ENCODE data around the gene ADRB2.

Gene ADRB2

GRCh38 chr5:148831590-148832565 is 5.5 kb downstream of the ADRB2 start:
- no peak for DNase-seq (ENCODE audit: low spot score)

GRCh38 chr5:148833122-148833521 is 6.7 kb downstream of the ADRB2 start:
- no peak for DNase-seq (ENCODE audit: low spot score)

- no peak for DNase-seq (ENCODE audit: low spot score)
These were observed 7.5 kb downstream of the ADRB2 start for GRCh38 chr5:148833925-148834324.

- DNase-seq (ENCODE audit: low spot score) = no peak
These were observed 8.3 kb downstream of the ADRB2 start for GRCh38 chr5:148834689-148835088.

DNA sequence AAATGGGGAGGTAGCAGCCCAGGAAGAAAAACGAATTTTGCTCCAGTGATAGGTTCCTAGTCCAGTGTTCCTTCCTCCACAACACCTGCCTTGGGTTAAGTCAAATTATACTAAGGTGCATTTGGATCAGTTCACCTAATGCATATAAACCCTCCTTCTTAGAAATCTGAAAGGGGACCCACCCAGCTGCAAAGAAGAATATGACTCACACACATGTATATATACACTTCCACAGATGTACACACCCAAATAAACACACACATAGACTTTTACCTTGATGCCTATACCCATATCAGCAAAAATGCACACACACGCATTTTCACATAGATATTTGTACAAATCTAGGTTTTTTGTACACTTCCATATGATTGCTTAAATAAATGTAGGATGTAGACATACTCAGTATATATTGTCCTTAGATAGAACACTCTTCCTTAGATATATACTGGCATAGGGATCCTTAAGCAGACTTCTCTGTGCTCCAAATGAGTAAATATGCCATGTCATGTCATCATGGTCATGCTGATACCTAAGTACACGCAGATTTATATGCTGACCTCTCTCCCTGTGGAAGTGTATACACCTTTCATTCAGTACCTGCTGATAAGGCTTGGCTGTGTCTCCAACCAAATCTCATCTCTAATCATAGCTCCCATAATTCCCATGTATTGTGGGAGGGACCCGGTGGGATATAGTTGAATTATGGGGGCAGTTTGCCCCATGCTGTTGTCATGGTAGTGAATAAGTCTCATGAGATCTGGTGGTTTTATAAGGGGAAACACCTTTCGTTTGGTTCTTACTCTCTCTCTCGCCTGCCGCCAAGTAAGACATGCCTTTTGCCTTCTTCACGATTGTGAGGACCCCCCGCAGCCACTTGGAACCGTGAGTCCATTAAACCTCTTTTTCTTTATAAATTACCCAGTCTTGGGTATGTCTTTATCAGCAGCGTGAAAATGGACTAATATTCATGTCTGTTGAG is 10.2 kb downstream of the ADRB2 start:
- DNase-seq (ENCODE audit: low spot score) = no peak

- DNase-seq (ENCODE audit: low spot score) = no peak
These were observed 11.0 kb downstream of the ADRB2 start for GRCh38 chr5:148837383-148837782.

DNA sequence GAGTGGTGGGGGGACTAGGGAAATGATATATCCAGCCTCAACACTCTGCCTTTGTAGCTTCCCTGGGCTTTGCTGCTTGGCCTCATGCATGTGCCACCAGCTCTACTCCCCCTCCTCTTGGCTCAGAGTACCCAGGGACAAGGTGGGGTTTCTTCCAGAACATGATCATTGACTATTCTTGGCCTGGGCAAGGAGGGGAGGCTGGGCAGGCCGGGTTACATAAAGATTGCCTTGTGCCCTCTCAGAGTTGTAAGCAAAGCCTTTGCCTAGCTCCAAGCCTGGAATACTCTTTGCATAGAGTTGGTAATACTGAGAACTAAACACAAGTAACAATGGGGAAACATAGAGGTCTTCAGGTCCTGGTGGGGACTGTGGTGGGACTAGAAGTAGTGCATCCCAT is 11.9 kb downstream of the ADRB2 start:
- DNase-seq (ENCODE audit: low spot score) = no peak

GRCh38 chr5:148839960-148840359 is 13.5 kb downstream of the ADRB2 start:
- no peak for DNase-seq (ENCODE audit: low spot score)

DNA sequence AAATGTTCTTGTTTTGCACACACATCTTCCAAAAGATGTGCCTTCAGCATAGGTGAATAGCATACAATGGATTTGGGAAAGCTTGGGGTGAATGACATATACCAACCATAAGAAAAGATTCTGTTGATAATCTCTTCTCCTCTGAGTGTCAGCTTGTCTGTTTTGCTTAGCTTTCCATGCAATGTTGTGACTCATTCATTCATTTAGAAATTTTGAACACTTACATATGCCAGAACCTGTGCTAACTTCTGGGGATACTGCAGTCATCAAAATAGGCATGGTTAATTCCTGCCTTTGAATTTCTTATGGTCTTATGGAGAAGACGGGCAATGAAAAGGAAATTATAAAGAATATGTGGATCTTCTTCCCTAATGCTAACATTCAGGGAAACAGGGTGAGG is 14.1 kb downstream of the ADRB2 start:
- no peak for DNase-seq (ENCODE audit: low spot score)

- DNase-seq (ENCODE audit: low spot score) = no peak
These were observed 15.1 kb downstream of the ADRB2 start for GRCh38 chr5:148841519-148841918.

GRCh38 chr5:148842161-148842560 is 15.8 kb downstream of the ADRB2 start:
- DNase-seq (ENCODE audit: low spot score) = no peak

DNA sequence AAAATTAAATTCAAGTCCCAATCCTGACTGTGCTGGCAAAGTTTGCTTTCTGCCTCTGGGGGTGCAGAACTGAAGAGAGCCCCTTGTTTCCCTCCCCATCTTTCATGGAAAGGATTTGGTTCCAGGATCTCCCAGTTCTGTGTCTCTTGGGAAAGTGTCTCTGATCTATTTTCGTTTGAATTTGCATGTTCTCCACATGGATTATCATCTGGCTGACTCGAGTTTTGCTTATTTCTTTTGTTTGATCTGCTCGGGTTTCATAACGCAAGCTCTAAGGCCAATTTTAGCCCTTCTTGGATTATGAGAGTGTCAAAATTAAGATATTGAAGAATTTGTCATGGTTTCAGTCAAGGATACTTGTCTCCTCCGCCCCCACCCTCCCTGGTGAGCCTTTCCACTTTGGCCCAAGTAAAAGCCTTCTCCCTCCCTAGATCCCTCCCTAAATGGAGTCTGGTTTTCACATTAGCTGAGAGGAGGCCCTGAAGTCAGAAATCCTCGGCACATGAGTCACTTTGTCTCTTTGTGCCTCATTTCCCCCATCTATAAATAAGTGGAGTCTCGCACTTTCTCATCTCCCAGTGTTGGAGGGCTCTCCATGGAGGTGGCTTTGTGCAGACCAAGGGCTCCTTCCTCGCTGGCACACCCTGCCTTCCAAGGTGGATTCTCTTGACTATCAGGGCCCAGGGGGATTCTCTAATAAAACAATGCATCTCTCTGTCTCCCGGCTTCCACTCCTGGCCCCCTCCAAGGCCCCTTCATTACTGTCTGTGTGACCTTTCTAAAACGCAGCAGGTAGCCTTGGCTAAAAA is 17.3 kb downstream of the ADRB2 start:
- no peak for DNase-seq (ENCODE audit: low spot score)

DNA sequence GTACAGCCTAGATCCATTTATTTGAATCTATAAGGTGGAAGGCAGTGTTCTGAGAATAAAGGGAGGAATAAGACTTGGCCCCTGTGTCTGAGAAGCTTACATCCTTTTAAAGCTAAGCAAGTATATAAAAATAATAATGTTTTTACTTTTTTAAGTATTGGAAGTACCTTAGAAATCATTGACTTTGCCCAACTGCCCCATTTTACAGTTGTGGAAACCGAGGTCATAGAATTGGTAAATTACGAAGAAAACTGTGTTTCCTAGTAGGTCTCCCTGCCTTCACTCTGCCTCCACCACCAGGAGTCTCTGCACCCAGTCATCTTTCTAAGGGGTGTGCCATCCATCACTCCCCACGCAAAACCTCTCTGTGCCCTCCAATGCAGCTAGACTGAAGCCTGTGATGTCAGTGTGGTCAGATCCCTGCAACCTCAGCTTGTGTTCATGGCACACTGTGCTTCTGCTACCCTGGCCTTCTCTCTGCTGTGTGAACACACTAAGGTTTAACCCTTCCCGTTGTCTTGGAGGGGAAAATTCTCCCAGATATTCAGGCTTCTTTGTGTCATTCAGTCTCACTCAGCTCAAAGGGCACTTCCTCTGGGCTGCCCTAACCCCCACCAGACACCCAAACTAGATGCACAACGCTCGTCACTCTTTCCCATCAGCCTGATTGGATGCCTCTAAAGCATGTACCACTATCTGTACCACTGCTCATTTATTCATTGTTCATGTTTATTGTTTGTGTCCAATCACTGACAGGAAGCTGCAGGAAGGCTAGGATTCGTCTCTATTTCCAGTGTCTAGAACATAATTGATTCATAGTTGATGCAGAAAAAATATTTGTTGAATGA is 18.2 kb downstream of the ADRB2 start:
- no peak for DNase-seq (ENCODE audit: low spot score)

DNA sequence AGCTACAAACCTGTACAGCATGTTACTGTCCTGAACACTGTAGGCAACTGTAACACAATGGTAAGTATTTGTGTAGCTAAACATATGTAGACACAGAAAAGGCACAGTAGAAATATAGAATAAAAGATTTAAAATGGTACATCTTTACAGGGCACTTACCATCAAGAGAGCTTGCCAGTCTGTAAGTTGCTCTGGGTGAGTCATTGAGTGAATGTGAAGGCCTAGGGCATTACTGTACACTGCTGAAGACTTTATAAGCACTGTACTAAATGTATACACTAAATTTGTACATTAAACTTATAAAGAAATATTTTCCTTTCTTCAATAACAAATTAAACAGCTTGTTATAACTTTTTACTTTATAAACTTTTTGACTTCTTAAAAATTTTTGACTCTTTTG is 20.5 kb downstream of the ADRB2 start:
- DNase-seq (ENCODE audit: low spot score) = no peak

- DNase-seq (ENCODE audit: low spot score) = no peak
These were observed 21.0 kb downstream of the ADRB2 start for GRCh38 chr5:148847456-148847855.

DNA sequence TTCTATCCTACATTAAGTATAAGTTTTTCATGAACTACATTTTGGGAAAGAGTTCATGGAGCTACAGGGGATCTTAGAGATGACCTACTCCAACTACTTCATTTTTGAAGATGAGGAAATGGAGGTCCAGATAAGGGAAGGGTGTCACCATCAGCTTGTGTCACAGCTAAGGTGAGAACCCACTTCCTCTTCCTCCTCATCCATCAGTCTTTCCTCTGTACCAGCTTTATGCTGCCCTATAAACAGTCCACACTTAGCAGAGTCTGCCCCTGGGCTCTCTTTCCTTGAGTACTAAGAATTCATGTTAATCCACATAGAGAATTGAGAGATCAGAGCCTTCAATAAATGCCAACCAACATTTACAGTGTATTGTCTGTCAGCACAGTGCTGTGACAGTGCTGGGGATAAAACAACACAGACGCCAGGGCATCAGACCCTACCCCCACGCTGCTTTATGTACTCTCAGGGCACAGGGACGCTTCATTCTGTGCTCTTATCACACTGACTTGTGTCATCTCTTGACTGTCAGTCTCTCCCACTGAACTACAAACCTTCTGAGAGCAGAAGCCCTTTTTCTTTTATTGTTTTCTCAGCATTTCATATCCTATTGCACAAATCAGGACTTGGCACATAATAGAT is 22.1 kb downstream of the ADRB2 start:
- no peak for DNase-seq (ENCODE audit: low spot score)

GRCh38 chr5:148849461-148849860 is 23.1 kb downstream of the ADRB2 start:
- DNase-seq (ENCODE audit: low spot score) = no peak

- DNase-seq (ENCODE audit: low spot score) = no peak
These were observed 24.4 kb downstream of the ADRB2 start for GRCh38 chr5:148850836-148851235.

DNA sequence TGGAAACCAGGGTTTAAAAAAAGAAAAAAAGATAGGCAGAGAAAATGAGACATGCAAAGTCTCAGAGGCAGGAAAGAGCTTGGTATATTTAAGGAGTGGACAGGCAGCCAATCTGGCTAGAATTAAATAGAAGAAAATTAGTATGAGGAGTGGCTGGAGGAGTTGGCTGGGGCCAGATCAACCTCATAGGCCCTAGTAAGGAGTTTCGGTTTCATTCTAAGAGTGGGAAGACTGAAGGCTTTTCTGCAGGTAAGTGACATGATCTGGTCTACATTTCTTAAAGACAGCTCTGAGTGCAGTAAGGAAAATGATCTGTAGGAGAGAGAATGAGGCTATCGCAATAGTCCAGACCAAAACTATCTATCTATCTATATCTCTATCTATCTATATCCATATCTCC is 27.5 kb downstream of the ADRB2 start:
- DNase-seq (ENCODE audit: low spot score) = no peak

GRCh38 chr5:148855249-148856008 is 29.0 kb downstream of the ADRB2 start:
- no peak for DNase-seq (ENCODE audit: low spot score)
